ENCODE results near the gene PDGFRA.

The PDGFRA gene

GRCh38 chr4:54238389-54238788 is 9.3 kb downstream of the PDGFRA start:
- TF ChIP-seq POLR2AphosphoS5 (IDR thresholded peaks at IDR 0.05; ENCODE audit: low read depth, low read length) (no peak), SIN3A (IDR thresholded peaks at IDR 0.05; ENCODE audit: borderline replicate concordance, insufficient read depth, low read length) (no peak), FOXP2 (optimal IDR thresholded peaks at IDR 0.05; ENCODE audit: borderline replicate concordance, extremely low read depth, extremely low read length, insufficient read depth) (no peak), TAF1 (IDR thresholded peaks at IDR 0.05; ENCODE audit: borderline replicate concordance, insufficient read depth, low read length) (no peak)
- TF ChIP-seq, protein P1, sequence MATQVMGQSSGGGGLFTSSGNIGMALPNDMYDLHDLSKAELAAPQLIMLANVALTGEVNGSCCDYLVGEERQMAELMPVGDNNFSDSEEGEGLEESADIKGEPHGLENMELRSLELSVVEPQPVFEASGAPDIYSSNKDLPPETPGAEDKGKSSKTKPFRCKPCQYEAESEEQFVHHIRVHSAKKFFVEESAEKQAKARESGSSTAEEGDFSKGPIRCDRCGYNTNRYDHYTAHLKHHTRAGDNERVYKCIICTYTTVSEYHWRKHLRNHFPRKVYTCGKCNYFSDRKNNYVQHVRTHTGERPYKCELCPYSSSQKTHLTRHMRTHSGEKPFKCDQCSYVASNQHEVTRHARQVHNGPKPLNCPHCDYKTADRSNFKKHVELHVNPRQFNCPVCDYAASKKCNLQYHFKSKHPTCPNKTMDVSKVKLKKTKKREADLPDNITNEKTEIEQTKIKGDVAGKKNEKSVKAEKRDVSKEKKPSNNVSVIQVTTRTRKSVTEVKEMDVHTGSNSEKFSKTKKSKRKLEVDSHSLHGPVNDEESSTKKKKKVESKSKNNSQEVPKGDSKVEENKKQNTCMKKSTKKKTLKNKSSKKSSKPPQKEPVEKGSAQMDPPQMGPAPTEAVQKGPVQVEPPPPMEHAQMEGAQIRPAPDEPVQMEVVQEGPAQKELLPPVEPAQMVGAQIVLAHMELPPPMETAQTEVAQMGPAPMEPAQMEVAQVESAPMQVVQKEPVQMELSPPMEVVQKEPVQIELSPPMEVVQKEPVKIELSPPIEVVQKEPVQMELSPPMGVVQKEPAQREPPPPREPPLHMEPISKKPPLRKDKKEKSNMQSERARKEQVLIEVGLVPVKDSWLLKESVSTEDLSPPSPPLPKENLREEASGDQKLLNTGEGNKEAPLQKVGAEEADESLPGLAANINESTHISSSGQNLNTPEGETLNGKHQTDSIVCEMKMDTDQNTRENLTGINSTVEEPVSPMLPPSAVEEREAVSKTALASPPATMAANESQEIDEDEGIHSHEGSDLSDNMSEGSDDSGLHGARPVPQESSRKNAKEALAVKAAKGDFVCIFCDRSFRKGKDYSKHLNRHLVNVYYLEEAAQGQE (IDR thresholded peaks at IDR 0.05; ENCODE audit: insufficient read depth in 1 of 2, low read depth in 2 of 2, low read length in 2 of 2): no peak

DNA sequence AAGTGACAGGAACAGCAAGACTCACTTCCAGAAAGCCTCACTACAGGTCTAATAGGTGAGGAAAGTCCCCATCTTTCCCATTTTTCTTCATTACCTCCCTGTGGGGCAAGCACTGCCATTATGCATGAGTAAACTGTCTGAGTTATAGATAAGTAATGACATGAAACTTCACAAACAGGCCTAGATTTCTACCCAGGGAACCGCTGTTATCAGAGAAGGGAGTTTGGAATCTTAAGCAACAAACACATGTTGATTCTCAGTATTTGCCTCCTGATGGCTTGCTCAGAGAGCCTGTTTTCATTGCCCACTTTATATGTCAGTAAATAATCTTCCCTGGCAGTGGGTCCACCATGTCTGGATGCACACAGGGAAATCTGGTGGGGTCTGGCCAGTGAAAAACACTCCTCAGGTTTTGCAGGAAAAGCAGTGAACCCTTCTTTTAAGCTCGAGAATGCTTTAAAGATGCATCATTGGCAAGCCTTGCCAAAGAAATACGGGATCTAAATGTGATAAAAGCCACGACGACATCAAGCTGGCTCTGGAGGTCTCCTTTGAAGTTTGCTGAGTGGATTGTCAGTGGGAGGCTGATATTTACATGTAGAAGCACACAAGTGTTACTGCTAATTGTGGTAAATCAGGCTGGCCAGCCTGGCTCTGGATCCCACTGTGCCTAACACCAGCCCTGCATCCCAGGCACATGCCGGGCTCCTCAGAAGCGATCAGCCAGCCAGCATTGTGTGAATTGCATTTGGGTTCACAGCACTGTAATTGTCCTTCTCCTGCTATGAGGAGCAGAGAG is 25.2 kb downstream of the PDGFRA start:
- TF ChIP-seq POLR2AphosphoS5 (IDR thresholded peaks at IDR 0.05; ENCODE audit: low read depth, low read length) (no peak), TAF1 (IDR thresholded peaks at IDR 0.05; ENCODE audit: borderline replicate concordance, insufficient read depth, low read length) (no peak), SIN3A (IDR thresholded peaks at IDR 0.05; ENCODE audit: borderline replicate concordance, insufficient read depth, low read length) (no peak), FOXP2 (optimal IDR thresholded peaks at IDR 0.05; ENCODE audit: borderline replicate concordance, extremely low read depth, extremely low read length, insufficient read depth) (no peak)
- TF ChIP-seq, protein P1 (IDR thresholded peaks at IDR 0.05; ENCODE audit: insufficient read depth in 1 of 2, low read depth in 2 of 2, low read length in 2 of 2): no peak

DNA sequence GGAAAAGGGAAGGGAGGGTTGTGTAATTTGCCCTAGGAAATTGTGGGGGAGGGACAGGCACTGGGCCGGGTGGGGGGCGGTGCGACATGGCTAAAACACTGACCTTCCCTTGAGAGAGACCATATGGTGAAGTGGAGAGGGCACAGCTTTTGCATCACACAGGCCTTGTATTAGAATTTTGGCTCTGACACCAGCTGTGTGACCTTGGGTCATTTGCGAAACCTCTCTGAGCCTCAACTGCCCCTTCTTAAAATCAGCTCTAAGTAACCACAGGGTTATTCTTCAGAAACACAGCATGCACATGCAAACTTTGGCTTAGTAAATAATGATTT is 25.8 kb downstream of the PDGFRA start:
- TF ChIP-seq POLR2AphosphoS5 (IDR thresholded peaks at IDR 0.05; ENCODE audit: low read depth, low read length) (no peak), TAF1 (IDR thresholded peaks at IDR 0.05; ENCODE audit: borderline replicate concordance, insufficient read depth, low read length) (no peak), SIN3A (IDR thresholded peaks at IDR 0.05; ENCODE audit: borderline replicate concordance, insufficient read depth, low read length) (no peak)

DNA sequence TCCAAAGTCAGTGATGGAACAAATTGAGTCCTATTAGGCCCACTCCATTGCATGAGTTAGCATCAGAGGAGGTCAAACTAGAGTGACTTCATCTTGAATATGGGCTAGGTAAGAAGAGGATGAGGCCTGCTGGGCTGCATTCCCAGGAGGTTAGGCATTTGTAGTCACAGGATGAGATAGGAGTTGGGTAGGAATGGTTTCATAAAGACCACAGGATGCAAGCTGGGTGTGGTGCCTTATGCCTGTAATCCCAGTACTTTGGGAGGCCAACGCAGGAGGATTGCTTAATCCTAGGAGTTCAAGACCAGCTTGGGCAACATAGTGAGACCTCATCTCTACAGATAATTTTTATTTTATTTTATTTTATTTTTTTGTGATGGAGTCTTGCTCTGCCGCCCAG is 26.8 kb downstream of the PDGFRA start:
- TF ChIP-seq, protein P1 (IDR thresholded peaks at IDR 0.05; ENCODE audit: insufficient read depth in 1 of 2, low read depth in 2 of 2, low read length in 2 of 2): no peak
- TF ChIP-seq POLR2AphosphoS5 (IDR thresholded peaks at IDR 0.05; ENCODE audit: low read depth, low read length) (no peak), SIN3A (IDR thresholded peaks at IDR 0.05; ENCODE audit: borderline replicate concordance, insufficient read depth, low read length) (no peak), FOXP2 (optimal IDR thresholded peaks at IDR 0.05; ENCODE audit: borderline replicate concordance, extremely low read depth, extremely low read length, insufficient read depth) (no peak), TAF1 (IDR thresholded peaks at IDR 0.05; ENCODE audit: borderline replicate concordance, insufficient read depth, low read length) (no peak)

GRCh38 chr4:54256491-54257486 is 27.7 kb downstream of the PDGFRA start:
- TF ChIP-seq SIN3A (IDR thresholded peaks at IDR 0.05; ENCODE audit: borderline replicate concordance, insufficient read depth, low read length) (no peak), TAF1 (IDR thresholded peaks at IDR 0.05; ENCODE audit: borderline replicate concordance, insufficient read depth, low read length) (no peak), FOXP2 (optimal IDR thresholded peaks at IDR 0.05; ENCODE audit: borderline replicate concordance, extremely low read depth, extremely low read length, insufficient read depth) (no peak), POLR2AphosphoS5 (IDR thresholded peaks at IDR 0.05; ENCODE audit: low read depth, low read length) (no peak)
- TF ChIP-seq, protein P1 (IDR thresholded peaks at IDR 0.05; ENCODE audit: insufficient read depth in 1 of 2, low read depth in 2 of 2, low read length in 2 of 2): no peak

All from PFSK-1 (cell line).